ENCODE measurements around the gene SSH2. TPM values are rescaled to one million over a fixed set of nuclear protein-coding genes. Genes with fewer than 3 reads are reported as not detected.

The SSH2 gene
- total RNA-seq, 1 experiment from 2014 or later, result 8.5 TPM

DNA sequence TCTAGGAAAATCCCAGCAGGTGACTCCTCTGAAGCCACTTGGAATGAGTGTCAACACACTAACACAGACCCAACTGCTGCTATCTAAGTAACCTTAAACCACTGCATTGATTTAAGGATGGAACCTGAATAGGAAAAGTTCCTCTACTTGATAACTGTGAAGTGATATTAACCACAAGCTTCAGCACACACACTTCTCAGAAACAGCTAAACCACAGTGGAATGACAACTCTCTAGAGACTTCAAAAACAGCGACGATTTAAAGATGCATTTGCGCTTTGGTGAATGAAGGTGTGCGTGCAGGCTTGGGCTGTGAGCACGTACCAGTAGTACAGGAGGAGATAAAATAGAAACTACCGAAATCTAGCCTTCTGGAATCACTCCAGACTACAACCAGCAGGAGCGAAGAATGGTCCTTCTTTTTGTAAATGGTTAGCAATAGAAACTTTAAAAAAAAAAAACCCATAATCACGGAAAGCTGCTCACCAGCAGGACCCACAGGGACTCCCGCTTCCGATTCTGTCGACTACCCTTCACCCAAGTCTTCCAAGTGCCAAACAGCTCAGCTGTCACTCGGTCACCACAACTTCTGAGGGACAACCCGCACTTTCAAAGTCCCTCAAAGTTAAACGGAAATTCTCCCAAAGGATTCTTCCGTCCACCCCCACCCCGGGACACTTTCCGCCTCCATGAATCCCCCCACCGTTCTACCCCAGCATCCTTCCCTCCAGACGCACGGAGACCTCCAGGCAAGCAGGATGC is 169.6 kb downstream of the SSH2 start:
- H3F3A ChIP-seq (ENCODE audit: low read length, unreplicated experiment), result no peaks in the 10 kb centered on the region
- peak overlapping the region; percentile 88 for H3K4me2 ChIP-seq (ENCODE audit: low read length)
- no peaks in the 10 kb centered on the region for H4K20me1 ChIP-seq (ENCODE audit: low read length)
- H3K27ac ChIP-seq (ENCODE audit: low read length), result peak overlapping the region; percentile 46
- intact Hi-C loops (cut with micrococcal nuclease), result loop anchor here (5.0 kb wide), 1 partner anchor 118 kb away; no protein-coding TSS in a partner anchor
- DNase-seq, result peak; percentile 3
- no peaks in the 10 kb centered on the region for H3K9me2 ChIP-seq (replicated peaks; ENCODE audit: low read length)
- ATAC-seq, result peak; percentile 16
- H3K36me3 ChIP-seq (ENCODE audit: low read depth, low read length), result no peaks in the 10 kb centered on the region
- H2AFZ ChIP-seq (ENCODE audit: low read length), result peak overlapping the region; percentile 88
- CTCF ChIA-PET, result no interaction called here
- H3K9ac ChIP-seq (ENCODE audit: low read length), result peak overlapping the region; percentile 76
- peaks cover 17% of the 10 kb centered on the region; the same call in 1 of the 2 replicates for H3K79me2 ChIP-seq (ENCODE audit: low read length)
- POLR2A ChIA-PET (ENCODE audit: unreplicated experiment), result interaction anchor here (0.6 kb wide), 1 partner anchor 16 kb away, joined by 6 read pairs; no protein-coding TSS in a partner anchor
- H3K4me3 ChIP-seq (ENCODE audit: low read length), result peak overlapping the region; percentile 93
- TSS peak; percentile 38 for BruUV-seq (replicated peaks)
- H3K4me1 ChIP-seq (ENCODE audit: insufficient read depth, low read length), result peaks cover 5% of the 10 kb centered on the region; the same call in 1 of the 2 replicates
- TF ChIP-seq EZH2phosphoT487 (IDR thresholded peaks at IDR 0.05; ENCODE audit: borderline replicate concordance, low read length) (no peak), EZH2 (IDR thresholded peaks at IDR 0.05; ENCODE audit: low read length, unreplicated experiment) (no peak)
- TF ChIP-seq, protein P1, sequence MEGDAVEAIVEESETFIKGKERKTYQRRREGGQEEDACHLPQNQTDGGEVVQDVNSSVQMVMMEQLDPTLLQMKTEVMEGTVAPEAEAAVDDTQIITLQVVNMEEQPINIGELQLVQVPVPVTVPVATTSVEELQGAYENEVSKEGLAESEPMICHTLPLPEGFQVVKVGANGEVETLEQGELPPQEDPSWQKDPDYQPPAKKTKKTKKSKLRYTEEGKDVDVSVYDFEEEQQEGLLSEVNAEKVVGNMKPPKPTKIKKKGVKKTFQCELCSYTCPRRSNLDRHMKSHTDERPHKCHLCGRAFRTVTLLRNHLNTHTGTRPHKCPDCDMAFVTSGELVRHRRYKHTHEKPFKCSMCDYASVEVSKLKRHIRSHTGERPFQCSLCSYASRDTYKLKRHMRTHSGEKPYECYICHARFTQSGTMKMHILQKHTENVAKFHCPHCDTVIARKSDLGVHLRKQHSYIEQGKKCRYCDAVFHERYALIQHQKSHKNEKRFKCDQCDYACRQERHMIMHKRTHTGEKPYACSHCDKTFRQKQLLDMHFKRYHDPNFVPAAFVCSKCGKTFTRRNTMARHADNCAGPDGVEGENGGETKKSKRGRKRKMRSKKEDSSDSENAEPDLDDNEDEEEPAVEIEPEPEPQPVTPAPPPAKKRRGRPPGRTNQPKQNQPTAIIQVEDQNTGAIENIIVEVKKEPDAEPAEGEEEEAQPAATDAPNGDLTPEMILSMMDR (conservative IDR thresholded peaks at IDR 0.05; ENCODE audit: low read depth, low read length), result no peak
- no peaks in the 10 kb centered on the region for H3K9me3 ChIP-seq (ENCODE audit: low read length)
- H3K27me3 ChIP-seq (ENCODE audit: low read length), result no peaks in the 10 kb centered on the region

DNA sequence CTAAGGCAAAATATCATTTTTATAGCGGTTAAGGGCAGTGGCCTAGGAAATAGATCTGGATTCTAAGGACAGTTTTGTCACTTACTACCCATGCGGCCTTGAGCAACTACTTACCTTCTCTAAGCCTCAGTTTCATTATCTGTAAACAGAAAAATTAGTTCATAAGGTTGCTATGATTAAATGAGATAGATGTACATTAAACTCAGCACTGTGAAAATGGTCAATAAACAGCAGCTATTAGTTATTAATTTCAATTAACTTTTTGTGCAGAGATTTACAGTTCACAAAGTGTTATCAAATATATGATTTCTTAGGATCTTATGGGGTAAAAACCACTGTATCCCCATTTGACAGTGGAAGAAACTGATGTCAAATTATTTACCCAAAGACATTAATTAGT is 171.8 kb downstream of the SSH2 start:
- no peak for DNase-seq
- H3K9ac ChIP-seq (ENCODE audit: low read length), result no peak overlapping the region
- H3K9me2 ChIP-seq (replicated peaks; ENCODE audit: low read length), result no peaks in the 10 kb centered on the region
- no peak for ATAC-seq
- H3K27ac ChIP-seq (ENCODE audit: low read length), result no peak overlapping the region
- TF ChIP-seq, protein P1 (conservative IDR thresholded peaks at IDR 0.05; ENCODE audit: low read depth, low read length), result no peak
- TF ChIP-seq EZH2 (IDR thresholded peaks at IDR 0.05; ENCODE audit: low read length, unreplicated experiment), result no peak
- no peak for TF ChIP-seq EZH2phosphoT487 (IDR thresholded peaks at IDR 0.05; ENCODE audit: borderline replicate concordance, low read length)
- no peak overlapping the region for H3K4me3 ChIP-seq (ENCODE audit: low read length)
- H3K79me2 ChIP-seq (ENCODE audit: low read length), result peaks cover 17% of the 10 kb centered on the region; the same call in 1 of the 2 replicates
- no peak overlapping the region for H2AFZ ChIP-seq (ENCODE audit: low read length)
- peaks cover 5% of the 10 kb centered on the region; the same call in 1 of the 2 replicates for H3K4me1 ChIP-seq (ENCODE audit: insufficient read depth, low read length)
- H3K36me3 ChIP-seq (ENCODE audit: low read depth, low read length), result no peaks in the 10 kb centered on the region
- ChIA-PET POLR2A (ENCODE audit: unreplicated experiment) (no interaction called here), CTCF (no interaction called here)
- intact Hi-C loops (cut with micrococcal nuclease), result no loop called here
- H3K9me3 ChIP-seq (ENCODE audit: low read length), result no peaks in the 10 kb centered on the region
- no TSS peak for BruUV-seq (replicated peaks)
- H3K4me2 ChIP-seq (ENCODE audit: low read length), result no peak overlapping the region
- no peaks in the 10 kb centered on the region for H4K20me1 ChIP-seq (ENCODE audit: low read length)
- H3F3A ChIP-seq (ENCODE audit: low read length, unreplicated experiment), result no peaks in the 10 kb centered on the region
- H3K27me3 ChIP-seq (ENCODE audit: low read length), result no peaks in the 10 kb centered on the region

DNA sequence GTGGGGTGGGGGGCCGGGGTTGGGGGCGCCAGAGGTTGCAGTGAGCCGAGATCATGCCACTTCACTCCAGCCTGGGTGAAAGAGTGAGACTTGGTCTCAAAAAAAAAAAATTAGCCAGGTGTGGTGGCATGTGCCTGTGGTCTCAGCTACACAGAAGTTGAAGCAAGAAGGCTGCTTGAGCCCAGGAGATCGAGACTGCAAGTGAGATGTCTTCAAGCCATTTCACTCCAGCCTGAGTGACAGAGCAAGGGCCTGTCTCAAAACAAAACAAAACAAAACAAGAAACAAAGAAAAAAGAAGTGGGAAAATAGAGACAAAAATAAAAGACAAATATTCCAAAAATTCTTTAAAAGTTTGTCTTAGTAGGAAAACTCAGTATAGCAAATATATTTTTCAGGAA is 172.2 kb downstream of the SSH2 start:
- H3K4me3 ChIP-seq (ENCODE audit: low read length), result no peak overlapping the region
- intact Hi-C loops (cut with micrococcal nuclease), result no loop called here
- H3K9ac ChIP-seq (ENCODE audit: low read length), result no peak overlapping the region
- DNase-seq, result no peak
- no peak overlapping the region for H3K4me2 ChIP-seq (ENCODE audit: low read length)
- H3K9me2 ChIP-seq (replicated peaks; ENCODE audit: low read length), result no peaks in the 10 kb centered on the region
- H3F3A ChIP-seq (ENCODE audit: low read length, unreplicated experiment), result no peaks in the 10 kb centered on the region
- H4K20me1 ChIP-seq (ENCODE audit: low read length), result no peaks in the 10 kb centered on the region
- no peak for ATAC-seq
- no peaks in the 10 kb centered on the region for H3K27me3 ChIP-seq (ENCODE audit: low read length)
- TF ChIP-seq, protein P1 (conservative IDR thresholded peaks at IDR 0.05; ENCODE audit: low read depth, low read length), result no peak
- TF ChIP-seq EZH2 (IDR thresholded peaks at IDR 0.05; ENCODE audit: low read length, unreplicated experiment) (no peak), EZH2phosphoT487 (IDR thresholded peaks at IDR 0.05; ENCODE audit: borderline replicate concordance, low read length) (no peak)
- no peak overlapping the region for H2AFZ ChIP-seq (ENCODE audit: low read length)
- H3K4me1 ChIP-seq (ENCODE audit: insufficient read depth, low read length), result peaks cover 5% of the 10 kb centered on the region; the same call in 1 of the 2 replicates
- H3K9me3 ChIP-seq (ENCODE audit: low read length), result no peaks in the 10 kb centered on the region
- no peak overlapping the region for H3K27ac ChIP-seq (ENCODE audit: low read length)
- ChIA-PET CTCF (no interaction called here), POLR2A (ENCODE audit: unreplicated experiment) (no interaction called here)
- no peaks in the 10 kb centered on the region for H3K36me3 ChIP-seq (ENCODE audit: low read depth, low read length)
- peaks cover 17% of the 10 kb centered on the region; the same call in 1 of the 2 replicates for H3K79me2 ChIP-seq (ENCODE audit: low read length)
- no TSS peak for BruUV-seq (replicated peaks)

Data from PC-3 (cell line).